Ishikawa (cell line): ENCODE measurements around the gene HMGXB4.

ENCODE experiments used
- CEBPB ChIP-seq: IDR thresholded peaks from 2 replicates; pipeline ENCODE4 v1.6.1; 2012
- CREB1 ChIP-seq: IDR thresholded peaks from 2 replicates; pipeline ENCODE4 v1.6.1; 2012; ENCODE audit warnings: low read depth
- REST ChIP-seq: IDR thresholded peaks from 2 replicates; pipeline ENCODE4 v1.6.1; 2012; ENCODE audit warnings: low read depth, mild to moderate bottlenecking
- TAF1 ChIP-seq: IDR thresholded peaks from 2 replicates; pipeline ENCODE4 v1.6.1; 2012; ENCODE audit warnings: low read depth, mild to moderate bottlenecking
- TF ChIP-seq, protein P1 (sequence below): IDR thresholded peaks from 2 replicates; pipeline ENCODE4 v1.6.1; 2012

DNA sequence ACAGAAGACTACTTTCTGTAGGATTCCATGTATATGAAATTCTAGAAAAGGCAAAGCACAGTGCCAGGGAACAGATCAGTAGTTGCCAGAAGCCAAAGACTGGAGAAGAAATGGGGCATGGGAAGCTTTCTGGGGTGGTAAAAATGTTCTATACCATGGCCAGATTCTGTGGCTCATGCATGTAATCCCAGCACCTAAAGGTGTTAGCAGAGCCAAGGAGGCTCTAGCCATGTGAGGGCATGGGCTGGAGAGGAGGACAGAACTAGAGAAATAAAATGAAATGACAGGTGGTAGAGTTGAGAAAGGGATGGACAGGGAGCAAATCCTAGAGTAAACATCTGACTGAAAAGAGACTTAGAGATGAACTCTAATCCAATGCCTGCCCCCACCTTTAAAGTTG is 26.9 kb upstream of the HMGXB4 start:
- no peak for TF ChIP-seq REST
- TF ChIP-seq CREB1: no peak
- no peak for TF ChIP-seq CEBPB
- TF ChIP-seq TAF1: no peak
- TF ChIP-seq, protein P1, sequence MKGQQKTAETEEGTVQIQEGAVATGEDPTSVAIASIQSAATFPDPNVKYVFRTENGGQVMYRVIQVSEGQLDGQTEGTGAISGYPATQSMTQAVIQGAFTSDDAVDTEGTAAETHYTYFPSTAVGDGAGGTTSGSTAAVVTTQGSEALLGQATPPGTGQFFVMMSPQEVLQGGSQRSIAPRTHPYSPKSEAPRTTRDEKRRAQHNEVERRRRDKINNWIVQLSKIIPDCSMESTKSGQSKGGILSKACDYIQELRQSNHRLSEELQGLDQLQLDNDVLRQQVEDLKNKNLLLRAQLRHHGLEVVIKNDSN: no peak
